Activated CD8-positive, alpha-beta T cell treated with anti-CD3 and anti-CD28 coated beads for 36 hours (primary cell): Measurements from ENCODE around the gene ZNF280D. TPM values are rescaled to one million over a fixed set of nuclear protein-coding genes. Genes with fewer than 3 reads are reported as not detected.
"Not testable (repeated sequence)": the region's sequence is repeated elsewhere in the genome, so short reads cannot be mapped to it uniquely, and the experiment has no call there.

Experiments
- ATAC-seq: fragments of 200-7000 bp; cut with Tn5 transposase; one replicate; pipeline ENCODE4 v1.10.0; 2021; ENCODE audit warnings: mild to moderate bottlenecking, moderate library complexity
- CTCF ChIA-PET: fragments of 350-600 bp; sonication (Branson Sonifier 250); formaldehyde crosslinking; loops from one replicate; lab custom pipeline; 2021; ENCODE audit warnings: antibody characterized with exemption; lab: Charles Lee
- POLR2A ChIA-PET: fragments of 350-600 bp; sonication (Branson Sonifier 250); formaldehyde crosslinking; loops from one replicate; lab custom pipeline; 2021; ENCODE audit warnings: antibody characterized with exemption; lab: Charles Lee
- DNase-seq: peaks from one replicate; pipeline ENCODE4 v3.0.0-alpha.2; 2020
- H3K27ac Mint-ChIP-seq: one replicate; pipeline ENCODE4 v1.8.0; 2021; ENCODE audit warnings: mild to moderate bottlenecking, mixed read lengths
- H3K27me3 Mint-ChIP-seq: one replicate; pipeline ENCODE4 v1.8.0; 2021; ENCODE audit warnings: mixed read lengths
- H3K36me3 Mint-ChIP-seq: one replicate; pipeline ENCODE4 v1.8.0; 2021; ENCODE audit warnings: low read depth, mixed read lengths
- H3K4me1 Mint-ChIP-seq: one replicate; pipeline ENCODE4 v1.8.0; 2021; ENCODE audit warnings: low read depth, mixed read lengths
- H3K4me3 Mint-ChIP-seq: one replicate; pipeline ENCODE4 v1.8.0; 2021; ENCODE audit warnings: mild to moderate bottlenecking, moderate library complexity, mixed read lengths
- H3K9me3 Mint-ChIP-seq: one replicate; pipeline ENCODE4 v1.8.0; 2021; ENCODE audit warnings: mixed read lengths
- CTCF ChIP-seq: fragments of 200-600 bp; IDR thresholded peaks from one replicate; pipeline ENCODE4 v1.8.0; 2022; ENCODE audit warnings: antibody characterized with exemption, mild to moderate bottlenecking
- intact Hi-C: fragments of 100-400 bp; cut with micrococcal nuclease; formaldehyde crosslinking; loops from one replicate; pipeline ENCODE4 v1.10.0; 2022
- total RNA-seq, 2 experiments: library from RNA; stranded (reverse); gene quantifications; one replicate each; pipeline ENCODE4 v1.2.3, GENCODE V29; 2021

Gene ZNF280D
- total RNA-seq, 2 experiments from 2014 or later, result 16.2 to 17.0 TPM

GRCh38 chr15:56719021-56719612 is 14.2 kb downstream of the ZNF280D start:
- H3K27ac Mint-ChIP-seq, result no peak overlapping the region
- DNase-seq, result no peak
- H3K27me3 Mint-ChIP-seq, result no peaks in the 10 kb centered on the region
- no peak for TF ChIP-seq CTCF
- ATAC-seq, result no peak
- CTCF ChIA-PET, result no interaction called here
- peaks cover 1% of the 10 kb centered on the region for H3K9me3 Mint-ChIP-seq
- POLR2A ChIA-PET, result interaction anchor here (1.2 to 2.6 kb wide), 2 partner anchors 11 to 15 kb away, joined by 5 to 7 read pairs; partner anchors contain the start of gene ZNF280D
- H3K36me3 Mint-ChIP-seq, result peaks cover 13% of the 10 kb centered on the region
- no peak overlapping the region for H3K4me3 Mint-ChIP-seq
- H3K4me1 Mint-ChIP-seq, result peaks cover 49% of the 10 kb centered on the region
- intact Hi-C loops, result no loop called here

GRCh38 chr15:56718560-56718959 is 14.7 kb downstream of the ZNF280D start:
- Mint-ChIP-seq H3K27ac (no peak overlapping the region), H3K27me3 (no peaks in the 10 kb centered on the region), H3K36me3 (peaks cover 8% of the 10 kb centered on the region), H3K4me3 (no peak overlapping the region), H3K4me1 (peaks cover 45% of the 10 kb centered on the region), H3K9me3 (peaks cover 1% of the 10 kb centered on the region)
- intact Hi-C loops, result no loop called here
- no peak for TF ChIP-seq CTCF
- ATAC-seq (no peak), DNase-seq (no peak)
- CTCF ChIA-PET, result no interaction called here
- POLR2A ChIA-PET, result interaction anchor here (1.2 to 2.6 kb wide), 2 partner anchors 11 to 15 kb away, joined by 5 to 7 read pairs; partner anchors contain the start of gene ZNF280D

GRCh38 chr15:56716334-56716733 is 17.0 kb downstream of the ZNF280D start:
- no peak for TF ChIP-seq CTCF
- intact Hi-C loops, result no loop called here
- Mint-ChIP-seq H3K27ac (no peak overlapping the region), H3K27me3 (no peaks in the 10 kb centered on the region), H3K4me3 (no peak overlapping the region), H3K4me1 (peaks cover 35% of the 10 kb centered on the region), H3K9me3 (peaks cover under 1% of the 10 kb centered on the region), H3K36me3 (peaks cover 4% of the 10 kb centered on the region)
- DNase-seq (no peak), ATAC-seq (no peak)
- ChIA-PET CTCF (no interaction called here), POLR2A (interaction anchor here (2.6 kb wide), 1 partner anchor 17 kb away, joined by 7 read pairs; the partner anchor contains the start of gene ZNF280D)

- Mint-ChIP-seq H3K27me3 (no peaks in the 10 kb centered on the region), H3K36me3 (peaks cover 2% of the 10 kb centered on the region), H3K4me3 (no peak overlapping the region), H3K9me3 (no peaks in the 10 kb centered on the region), H3K4me1 (peaks cover 29% of the 10 kb centered on the region), H3K27ac (no peak overlapping the region)
- CTCF ChIA-PET, result no interaction called here
- ATAC-seq, result no peak
- intact Hi-C loops, result no loop called here
- POLR2A ChIA-PET, result no interaction called here
- no peak for TF ChIP-seq CTCF
- no peak for DNase-seq
Measured at GRCh38 chr15:56715220-56715619, 18.1 kb downstream of the ZNF280D start.

GRCh38 chr15:56709502-56709901 is 23.8 kb downstream of the ZNF280D start:
- CTCF ChIA-PET, ATAC-seq, H3K9me3 Mint-ChIP-seq: not testable (repeated sequence)

More at GRCh38 chr15:56709502-56709901, 23.8 kb downstream of the ZNF280D start:
- H3K27me3 Mint-ChIP-seq, H3K36me3 Mint-ChIP-seq, POLR2A ChIA-PET, intact Hi-C loops, H3K4me1 Mint-ChIP-seq, DNase-seq, H3K27ac Mint-ChIP-seq, H3K4me3 Mint-ChIP-seq: not testable (repeated sequence)
